Kidney glomerular epithelial cell (primary cell): ENCODE results near the gene KRT34.

Experiments used
- DNase-seq: peaks from one replicate; lab custom pipeline; 2025; lab: John Stamatoyannopoulos, UW

The KRT34 gene

DNA sequence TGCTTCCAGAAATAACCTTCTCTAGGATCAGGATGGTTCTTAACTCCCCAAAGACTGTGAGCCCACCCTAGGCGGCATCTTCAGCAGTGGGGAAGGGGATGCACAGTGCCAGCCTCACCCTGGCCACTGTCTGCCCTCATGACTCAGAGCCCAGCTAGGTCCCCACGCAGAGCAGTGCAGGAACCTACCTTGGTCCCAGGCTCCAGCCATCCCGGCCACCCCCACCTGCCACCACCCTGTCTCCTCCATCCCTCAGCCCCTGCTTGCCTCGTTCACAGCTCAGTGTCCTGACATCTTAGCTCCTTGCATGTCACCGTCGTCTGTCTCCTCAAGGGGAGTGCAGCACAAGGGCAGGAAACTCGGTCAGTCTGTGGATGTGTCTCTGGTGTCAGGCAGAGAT lies 50.5 kb downstream of the KRT34 start:
- no peak for DNase-seq

DNA sequence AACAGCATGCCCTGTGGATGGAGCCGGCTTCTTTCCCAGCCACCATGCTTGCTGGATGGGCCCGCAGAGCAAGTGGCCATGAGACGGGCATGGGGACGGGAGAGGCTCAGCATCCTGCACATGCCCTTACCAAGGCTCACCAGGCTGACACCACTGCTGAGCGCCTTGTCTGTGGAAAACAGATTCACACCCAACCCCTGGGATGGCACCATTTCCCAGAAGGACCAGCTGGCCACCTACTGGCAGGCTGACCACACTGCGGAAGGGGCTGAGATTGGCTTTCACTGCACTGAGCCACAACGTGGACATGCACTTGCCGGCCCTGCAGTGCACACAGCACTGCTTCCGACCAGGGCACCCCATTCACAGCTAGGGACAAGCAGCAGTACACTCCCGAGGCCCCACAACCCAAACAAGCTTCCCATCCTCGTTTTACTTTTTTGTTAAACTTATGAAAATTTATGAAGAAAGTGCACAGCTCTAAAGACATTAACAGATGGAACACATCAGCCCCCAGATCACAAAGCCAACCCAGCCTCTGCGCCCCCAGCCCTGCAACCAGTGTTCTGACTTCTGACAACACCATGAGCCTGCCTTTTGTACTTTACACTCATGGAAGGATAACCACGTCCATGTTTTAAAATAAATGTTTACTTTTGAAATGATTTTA lies 52.7 kb downstream of the KRT34 start:
- DNase-seq = peak; percentile 39

DNA sequence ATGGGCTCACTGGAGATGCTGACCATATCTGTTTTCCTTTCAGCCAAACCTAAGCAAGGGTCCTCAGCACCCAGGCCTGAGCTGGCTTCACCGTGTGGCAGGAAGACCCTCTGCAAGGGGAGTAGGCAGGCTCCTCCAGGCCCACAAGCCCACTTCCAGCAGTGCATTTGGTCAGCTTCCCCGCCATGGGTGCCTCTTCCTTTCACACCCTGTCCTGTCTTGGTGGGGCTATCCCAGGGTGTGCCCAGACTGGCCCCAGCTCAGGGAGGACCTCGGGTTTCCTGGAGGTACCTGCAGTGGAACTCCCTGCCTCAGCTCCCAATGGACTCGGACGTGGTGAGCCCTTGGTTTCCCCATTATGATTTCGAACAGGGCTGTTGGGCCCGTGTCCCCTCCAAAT lies 53.9 kb downstream of the KRT34 start:
- DNase-seq = no peak
